Left ventricle myocardium superior (tissue), 1 donor: ENCODE data around the gene SRGAP3. TPM values are rescaled to one million over a fixed set of nuclear protein-coding genes. Genes with fewer than 3 reads are reported as not detected.
"Not testable (repeated sequence)": the region's sequence is repeated elsewhere in the genome, so short reads cannot be mapped to it uniquely, and the experiment has no call there.

ENCODE experiments used
- ATAC-seq: fragments of 200-7000 bp; cut with Tn5 transposase; one replicate; pipeline ENCODE4 v1.9.1; 2020; ENCODE audit warnings: mild to moderate bottlenecking, moderate library complexity
- DNase-seq: peaks from one replicate; pipeline ENCODE4 v3.0.0-alpha.2; 2020
- intact Hi-C: fragments of 100-400 bp; cut with micrococcal nuclease; formaldehyde crosslinking; loops from one replicate; pipeline ENCODE4 v1.11.0; 2022
- long read RNA-seq: library from polyadenylated mRNA; unstranded; transcript quantifications from one replicate; pipeline ENCODE4 v2.0.0, GENCODE V29; 2021
- total RNA-seq: library from RNA; stranded (reverse); fragmentation: NEBNext Ultra II Directional; extraction: Animal tissue kit (Norgen Biotek cat#: 25700); gene quantifications from one replicate; pipeline ENCODE4 v1.2.1, GENCODE V29; 2021
- donor health status: DM: no; HTN: yes; CAD: no; lungs with severe emphysema.

The SRGAP3 gene
- total RNA-seq, result 6.4 TPM
- long read RNA-seq, partial matches to known transcripts, result 1 of 1 reads
- long read RNA-seq, other reads (novel, unspliced or antisense), result 0 of 1 reads

GRCh38 chr3:9249273-9250192 is at the start of gene SRGAP3:
Gene SRGAP3 (minus strand): TSS chr3:9249646. CDS start chr3:9248951, 695 bp downstream.
- ATAC-seq (peak; percentile 94), DNase-seq (peak; percentile 85)
- intact Hi-C loops, result no loop called here

GRCh38 chr3:9298236-9298635 is 48.8 kb upstream of the SRGAP3 start:
- DNase-seq, result no peak
- no peak for ATAC-seq
- intact Hi-C loops, result no loop called here

GRCh38 chr3:9296241-9296640 is 46.8 kb upstream of the SRGAP3 start:
- intact Hi-C loops, result no loop called here
- DNase-seq (no peak), ATAC-seq (no peak)

GRCh38 chr3:9295007-9295406 is 45.6 kb upstream of the SRGAP3 start:
- no peak for ATAC-seq
- intact Hi-C loops, result no loop called here
- no peak for DNase-seq

GRCh38 chr3:9293953-9294352 is 44.5 kb upstream of the SRGAP3 start:
- DNase-seq, intact Hi-C loops, ATAC-seq: not testable (repeated sequence)

GRCh38 chr3:9293076-9293475 is 43.6 kb upstream of the SRGAP3 start:
- ATAC-seq (no peak), DNase-seq (no peak)
- intact Hi-C loops, result no loop called here

- intact Hi-C loops, result no loop called here
Measured at GRCh38 chr3:9292516-9292915, 43.1 kb upstream of the SRGAP3 start.

GRCh38 chr3:9291821-9292410 is 42.5 kb upstream of the SRGAP3 start:
- DNase-seq (no peak), ATAC-seq (no peak)
- intact Hi-C loops, result no loop called here

More at GRCh38 chr3:9292516-9292915, 43.1 kb upstream of the SRGAP3 start:
- DNase-seq, result no peak
- no peak for ATAC-seq

GRCh38 chr3:9290566-9290965 is 41.1 kb upstream of the SRGAP3 start:
- intact Hi-C loops, result no loop called here
- no peak for ATAC-seq
- no peak for DNase-seq

- intact Hi-C loops, ATAC-seq, DNase-seq: not testable (repeated sequence)
Measured at GRCh38 chr3:9281533-9281932, 32.1 kb upstream of the SRGAP3 start.

GRCh38 chr3:9280451-9281219 is 31.2 kb upstream of the SRGAP3 start:
- intact Hi-C loops, result no loop called here
- DNase-seq, result no peak
- no peak for ATAC-seq

- ATAC-seq (no peak), DNase-seq (no peak)
- intact Hi-C loops, result no loop called here
Measured at GRCh38 chr3:9279966-9280365, 30.5 kb upstream of the SRGAP3 start.

- no peak for DNase-seq
- peak; percentile 55 for ATAC-seq
- intact Hi-C loops, result no loop called here
Measured at GRCh38 chr3:9278498-9278897, 29.1 kb upstream of the SRGAP3 start.

- ATAC-seq, result no peak
- DNase-seq, result no peak
- intact Hi-C loops, result no loop called here
Measured at GRCh38 chr3:9278085-9278484, 28.6 kb upstream of the SRGAP3 start.

GRCh38 chr3:9276761-9277370 is 27.4 kb upstream of the SRGAP3 start:
- ATAC-seq (no peak), DNase-seq (no peak)
- intact Hi-C loops, result no loop called here

- ATAC-seq, result no peak
- intact Hi-C loops, result no loop called here
Measured at GRCh38 chr3:9271903-9272302, 22.5 kb upstream of the SRGAP3 start.

GRCh38 chr3:9270704-9271103 is 21.3 kb upstream of the SRGAP3 start:
- DNase-seq (no peak), ATAC-seq (no peak)
- intact Hi-C loops, result no loop called here

More at GRCh38 chr3:9271903-9272302, 22.5 kb upstream of the SRGAP3 start:
- DNase-seq, result no peak

GRCh38 chr3:9266716-9267115 is 17.3 kb upstream of the SRGAP3 start:
- ATAC-seq, result no peak
- intact Hi-C loops, result no loop called here
- DNase-seq, result no peak

- intact Hi-C loops, result no loop called here
- no peak for ATAC-seq
- DNase-seq, result no peak
Measured at GRCh38 chr3:9260305-9260704, 10.9 kb upstream of the SRGAP3 start.
